ENCODE measurements around the gene VPS18.

Gene VPS18

GRCh38 chr15:40922608-40923005 lies 28.4 kb downstream of the VPS18 start:
- TF ChIP-seq CTCF (IDR thresholded peaks at IDR 0.05; ENCODE audit: low read depth, low read length, poor library complexity, severe bottlenecking) = no peak
- no peak for TF ChIP-seq EZH2phosphoT487 (IDR thresholded peaks at IDR 0.05; ENCODE audit: borderline replicate concordance, low read length)
- Histone ChIP-seq H3K27ac (ENCODE audit: low read depth, low read length) (no peak overlapping the region), H3K4me2 (ENCODE audit: low read length) (no peak overlapping the region)

GRCh38 chr15:40923551-40923950 lies 29.3 kb downstream of the VPS18 start:
- H3K36me3 ChIP-seq (ENCODE audit: control insufficient read depth, low read length) = no peaks in the 10 kb centered on the region
- no peak overlapping the region for H3K4me2 ChIP-seq (ENCODE audit: low read length)
- H3K4me1 ChIP-seq (ENCODE audit: control insufficient read depth, low read length) = peaks cover 25% of the 10 kb centered on the region
- no peak overlapping the region for H3K4me3 ChIP-seq (ENCODE audit: low read length)
- no peaks in the 10 kb centered on the region; the same call in 1 of the 2 replicates for H4K20me1 ChIP-seq (ENCODE audit: control insufficient read depth, insufficient read depth, low read depth, low read length)
- no peak for TF ChIP-seq CTCF (IDR thresholded peaks at IDR 0.05; ENCODE audit: low read depth, low read length, poor library complexity, severe bottlenecking)
- no peak for TF ChIP-seq EZH2phosphoT487 (IDR thresholded peaks at IDR 0.05; ENCODE audit: borderline replicate concordance, low read length)
- H3F3A ChIP-seq (ENCODE audit: control insufficient read depth, insufficient read depth) = no peaks in the 10 kb centered on the region
- H3K79me2 ChIP-seq (ENCODE audit: control insufficient read depth, low read length) = no peaks in the 10 kb centered on the region
- H3K27me3 ChIP-seq (ENCODE audit: control insufficient read depth, low read length) = peaks cover 57% of the 10 kb centered on the region
- H3K9me2 ChIP-seq (replicated peaks; ENCODE audit: control insufficient read depth, low read length) = no peaks in the 10 kb centered on the region
- no peaks in the 10 kb centered on the region for H3K9me3 ChIP-seq (ENCODE audit: control insufficient read depth, insufficient read depth, low read length)
- H3K27ac ChIP-seq (ENCODE audit: low read depth, low read length) = no peak overlapping the region

More at GRCh38 chr15:40922608-40923005, 28.4 kb downstream of the VPS18 start:
- Histone ChIP-seq H3K4me3 (ENCODE audit: low read length) (no peak overlapping the region), H3K36me3 (ENCODE audit: control insufficient read depth, low read length) (no peaks in the 10 kb centered on the region), H3K4me1 (ENCODE audit: control insufficient read depth, low read length) (peaks cover 16% of the 10 kb centered on the region), H3K27me3 (ENCODE audit: control insufficient read depth, low read length) (peaks cover 48% of the 10 kb centered on the region), H3K9me3 (ENCODE audit: control insufficient read depth, insufficient read depth, low read length) (no peaks in the 10 kb centered on the region), H3F3A (ENCODE audit: control insufficient read depth, insufficient read depth) (no peaks in the 10 kb centered on the region), H4K20me1 (ENCODE audit: control insufficient read depth, insufficient read depth, low read depth, low read length) (no peaks in the 10 kb centered on the region; the same call in 1 of the 2 replicates), H3K9me2 (replicated peaks; ENCODE audit: control insufficient read depth, low read length) (no peaks in the 10 kb centered on the region), H3K79me2 (ENCODE audit: control insufficient read depth, low read length) (no peaks in the 10 kb centered on the region)

- H3K9me2 ChIP-seq (replicated peaks; ENCODE audit: control insufficient read depth, low read length) = no peaks in the 10 kb centered on the region
- H3K4me2 ChIP-seq (ENCODE audit: low read length) = peak overlapping the region; percentile 42
- peaks cover 44% of the 10 kb centered on the region for H3K4me1 ChIP-seq (ENCODE audit: control insufficient read depth, low read length)
- H3K9me3 ChIP-seq (ENCODE audit: control insufficient read depth, insufficient read depth, low read length) = no peaks in the 10 kb centered on the region
- no peaks in the 10 kb centered on the region for H3K79me2 ChIP-seq (ENCODE audit: control insufficient read depth, low read length)
- peaks cover 76% of the 10 kb centered on the region for H3K27me3 ChIP-seq (ENCODE audit: control insufficient read depth, low read length)
- H3K4me3 ChIP-seq (ENCODE audit: low read length) = no peak overlapping the region
- H3K36me3 ChIP-seq (ENCODE audit: control insufficient read depth, low read length) = no peaks in the 10 kb centered on the region
- no peak overlapping the region for H3K27ac ChIP-seq (ENCODE audit: low read depth, low read length)
- H3F3A ChIP-seq (ENCODE audit: control insufficient read depth, insufficient read depth) = no peaks in the 10 kb centered on the region
- H4K20me1 ChIP-seq (ENCODE audit: control insufficient read depth, insufficient read depth, low read depth, low read length) = no peaks in the 10 kb centered on the region; the same call in 1 of the 2 replicates
- no peak for TF ChIP-seq CTCF (IDR thresholded peaks at IDR 0.05; ENCODE audit: low read depth, low read length, poor library complexity, severe bottlenecking)
- TF ChIP-seq EZH2phosphoT487 (IDR thresholded peaks at IDR 0.05; ENCODE audit: borderline replicate concordance, low read length) = no peak
Measured at GRCh38 chr15:40925495-40925862, 31.2 kb downstream of the VPS18 start.

All from DOHH2 (cell line).